ENCODE data around the gene SPC25.

DNA sequence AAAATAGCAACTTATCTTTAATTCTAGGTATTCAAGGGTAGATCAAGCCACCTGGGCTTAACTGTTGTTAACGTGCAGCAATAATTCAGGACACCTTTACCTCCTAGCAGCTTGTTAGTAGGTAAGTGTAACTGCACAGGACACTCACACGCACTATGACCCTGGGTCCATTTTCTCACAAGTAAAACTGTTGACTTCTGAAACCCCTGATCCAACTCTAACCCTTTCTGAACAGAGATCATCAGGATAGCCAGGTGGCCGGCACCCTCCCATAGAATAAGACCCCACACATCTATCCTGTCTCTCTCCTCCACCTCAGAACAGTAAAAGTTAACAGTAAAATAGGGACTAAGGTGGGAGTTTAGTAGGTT lies 610 bp downstream of the SPC25 start:
- TF ChIP-seq CTCF (optimal IDR thresholded peaks at IDR 0.05 in 1 of 3, IDR thresholded peaks at IDR 0.05 in 1 of 3, conservative IDR thresholded peaks at IDR 0.05 in 1 of 3; ENCODE audit: extremely low read depth in 1 of 3, insufficient read depth in 2 of 3, low read length in 3 of 3) = no peak
- no peak for TF ChIP-seq EZH2 (IDR thresholded peaks at IDR 0.05; ENCODE audit: low read length)
